Activated T-helper 1 cell treated with anti-CD3 and anti-CD28 coated beads, Interleukin-2, amount 50 U/mL, for 16 hours (primary cell): Measurements from ENCODE around the gene ENSA.
"Not testable (repeated sequence)": the region's sequence is repeated elsewhere in the genome, so short reads cannot be mapped to it uniquely, and the experiment has no call there.

Experiments
- DNase-seq, 2 donors: peaks; one replicate each; pipeline ENCODE4 v3.0.0-alpha.2; 2020; ENCODE audit warnings: low read depth in 1 of 2, low spot score in 1 of 2

ENSA gene

DNA sequence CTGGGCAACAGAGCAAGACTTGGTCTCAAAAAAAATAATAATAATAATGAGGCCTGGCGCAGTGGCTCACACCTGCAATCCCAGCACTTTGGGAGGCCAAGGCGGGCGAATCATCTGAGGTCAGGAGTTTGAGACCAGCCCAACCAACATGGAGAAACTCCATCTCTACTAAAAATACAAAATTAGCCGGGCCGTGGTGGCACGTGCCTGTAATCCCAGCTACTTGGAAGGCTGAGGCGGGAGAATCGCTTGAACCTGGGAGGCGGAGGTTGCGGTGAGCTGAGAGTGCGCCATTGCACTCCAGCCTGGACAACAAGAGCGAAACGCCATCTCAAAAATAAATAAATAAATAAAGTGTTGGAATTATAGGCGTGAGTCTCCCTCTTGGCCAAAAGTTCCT, 47.5 kb downstream of the ENSA start:
- not testable (repeated sequence) for DNase-seq

DNA sequence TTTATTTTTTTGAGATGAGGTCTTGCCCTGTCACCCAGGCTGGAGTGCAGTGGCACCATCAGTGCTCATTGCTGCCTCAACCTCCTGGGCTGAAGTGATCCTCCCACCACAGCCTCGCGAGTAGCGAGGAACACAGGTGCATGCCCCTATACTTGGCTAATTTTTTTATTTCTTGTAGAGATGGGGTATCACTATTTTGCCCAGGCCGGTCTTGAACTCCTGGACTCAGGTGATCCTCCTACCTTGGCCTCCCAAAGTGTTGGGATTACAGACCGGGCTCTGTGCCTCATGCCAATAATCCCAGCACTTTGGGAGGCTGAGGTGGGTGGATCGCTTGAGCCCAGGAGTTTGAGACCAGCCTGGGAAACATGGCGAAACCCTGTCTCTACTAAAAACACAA, 48.0 kb downstream of the ENSA start:
- not testable (repeated sequence) for DNase-seq

DNA sequence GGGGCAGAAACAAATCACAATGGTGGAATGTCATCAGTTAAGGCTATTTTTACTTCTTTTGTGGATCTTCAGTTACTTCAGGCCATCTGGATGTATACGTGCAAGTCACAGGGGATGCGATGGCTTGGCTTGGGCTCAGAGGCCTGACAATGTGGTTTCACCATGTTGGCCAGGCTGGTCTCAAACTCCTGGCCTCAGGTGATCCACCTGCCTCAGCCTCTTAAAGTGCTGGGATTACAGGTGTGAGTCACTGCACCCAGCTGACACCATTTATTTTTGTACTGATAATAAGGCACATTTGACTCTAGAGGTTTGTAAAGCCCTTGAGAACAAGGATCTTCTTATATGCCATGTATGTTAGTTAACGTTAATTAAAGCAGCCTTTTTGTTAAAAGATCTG, 48.4 kb downstream of the ENSA start:
- not testable (repeated sequence) for DNase-seq

DNA sequence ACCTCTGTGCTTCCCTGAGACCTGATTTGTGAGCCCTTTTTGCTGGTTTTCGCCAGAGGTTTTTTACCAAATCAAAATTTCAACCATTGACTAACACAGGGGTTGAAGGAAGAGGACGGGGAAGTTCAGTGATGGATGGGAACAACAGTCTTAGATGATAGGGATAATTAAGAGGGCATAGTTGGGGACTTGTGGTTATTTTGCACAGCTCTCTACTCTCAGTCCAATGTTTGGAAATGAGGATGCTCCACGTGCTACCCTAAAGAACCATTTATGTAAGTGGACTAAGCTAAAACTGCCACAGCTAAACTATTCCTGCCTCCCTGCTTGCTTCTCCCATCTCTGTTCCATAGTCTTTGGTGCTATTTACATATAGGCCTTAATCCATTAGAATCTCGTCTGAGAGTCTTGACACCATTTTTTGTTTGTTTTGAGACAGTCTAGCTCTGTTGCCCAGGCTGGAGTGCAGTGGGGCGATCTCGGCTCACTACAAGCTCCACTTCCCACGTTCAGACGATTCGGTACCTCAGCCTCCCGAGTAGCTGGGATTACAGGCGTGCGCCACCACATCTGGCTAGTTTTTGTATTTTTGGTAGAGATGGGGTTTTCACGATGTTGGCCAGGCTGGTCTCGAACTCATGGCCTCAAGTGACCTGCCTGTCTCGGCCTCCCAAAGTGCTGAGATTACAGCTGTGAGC, 49.3 kb downstream of the ENSA start:
- no peak for DNase-seq

DNA sequence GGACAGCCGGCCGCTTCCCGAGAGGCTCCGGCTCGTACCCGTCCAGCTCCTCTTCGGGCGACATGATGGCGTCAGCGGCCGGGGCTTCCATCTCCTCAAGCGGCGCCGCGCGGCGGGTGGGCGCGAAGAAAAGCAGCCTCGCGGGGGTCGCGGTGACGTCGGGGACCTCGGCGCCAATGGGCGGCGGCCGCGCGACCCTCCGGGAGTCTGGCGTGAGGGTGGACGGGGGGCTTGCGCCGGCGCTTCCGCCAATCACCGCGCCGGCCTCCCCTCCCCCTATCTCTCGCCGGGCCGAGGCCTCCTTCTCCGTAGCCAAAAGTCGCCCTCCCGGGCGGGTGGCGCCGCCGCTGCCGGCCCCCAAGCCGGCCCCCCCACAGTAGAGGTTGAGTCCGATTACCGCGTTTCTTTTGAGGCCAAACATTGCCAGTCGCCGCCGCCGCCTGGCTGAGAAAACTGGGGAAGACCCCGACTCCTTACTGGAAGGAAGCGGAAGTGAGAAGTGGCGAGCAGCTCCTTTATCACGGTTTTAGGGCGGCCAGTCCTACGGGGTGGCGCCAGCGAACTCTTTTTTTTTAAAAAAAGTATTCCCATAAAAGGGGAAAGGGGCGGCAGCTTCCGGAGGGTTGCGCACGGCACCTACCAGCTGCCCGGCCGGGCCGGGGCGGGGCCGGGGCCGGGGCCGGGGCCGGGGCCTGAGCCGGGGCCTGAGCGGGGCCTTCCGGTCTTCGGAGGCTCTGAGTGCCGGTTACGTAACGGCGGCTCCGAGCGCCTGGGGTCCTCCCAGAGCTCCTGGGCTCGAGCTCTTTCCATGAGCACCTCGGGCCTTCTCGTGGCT, 50.1 kb downstream of the ENSA start, which contains the start of gene MCL1:
TSS of gene MCL1 (minus strand) at position 501 of the 835 bp plus-strand sequence. CDS start at position 421, 80 bp downstream.
- DNase-seq: peak; percentile 62 to 80

DNA sequence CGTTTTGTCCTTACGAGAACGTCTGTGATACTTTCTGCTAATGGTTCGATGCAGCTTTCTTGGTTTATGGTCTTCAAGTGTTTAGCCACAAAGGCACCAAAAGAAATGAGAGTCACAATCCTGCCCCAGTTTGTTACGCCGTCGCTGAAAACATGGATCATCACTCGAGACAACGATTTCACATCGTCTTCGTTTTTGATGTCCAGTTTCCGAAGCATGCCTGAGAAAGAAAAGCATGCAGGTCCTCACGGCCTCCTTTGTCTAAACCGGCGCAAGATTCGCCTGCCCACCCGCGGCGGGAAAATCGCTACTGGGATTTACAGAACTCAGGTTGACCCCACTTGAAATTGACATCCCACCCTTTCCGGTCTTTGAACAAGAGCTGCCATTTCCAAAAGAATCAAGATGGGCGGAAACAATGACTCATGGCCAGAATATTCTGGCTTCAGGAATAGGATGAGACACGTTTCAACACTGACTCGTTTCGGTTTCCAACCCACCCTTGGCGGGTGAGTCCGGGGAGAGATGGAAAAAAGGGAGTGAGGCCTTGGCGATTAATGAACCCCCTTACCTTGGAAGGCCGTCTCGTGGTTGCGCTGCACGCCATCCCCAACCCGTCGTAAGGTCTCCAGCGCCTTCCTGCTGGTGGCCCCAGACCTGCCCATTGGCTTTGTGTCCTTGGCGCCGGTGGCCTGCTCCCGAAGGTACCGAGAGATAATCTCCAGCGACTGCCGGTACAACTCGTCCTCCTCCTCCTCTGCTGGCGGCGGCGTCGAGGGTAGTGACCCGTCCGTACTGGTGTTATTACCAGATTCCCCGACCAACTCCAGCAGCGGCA, 50.9 kb downstream of the ENSA start:
- DNase-seq: no peak

DNA sequence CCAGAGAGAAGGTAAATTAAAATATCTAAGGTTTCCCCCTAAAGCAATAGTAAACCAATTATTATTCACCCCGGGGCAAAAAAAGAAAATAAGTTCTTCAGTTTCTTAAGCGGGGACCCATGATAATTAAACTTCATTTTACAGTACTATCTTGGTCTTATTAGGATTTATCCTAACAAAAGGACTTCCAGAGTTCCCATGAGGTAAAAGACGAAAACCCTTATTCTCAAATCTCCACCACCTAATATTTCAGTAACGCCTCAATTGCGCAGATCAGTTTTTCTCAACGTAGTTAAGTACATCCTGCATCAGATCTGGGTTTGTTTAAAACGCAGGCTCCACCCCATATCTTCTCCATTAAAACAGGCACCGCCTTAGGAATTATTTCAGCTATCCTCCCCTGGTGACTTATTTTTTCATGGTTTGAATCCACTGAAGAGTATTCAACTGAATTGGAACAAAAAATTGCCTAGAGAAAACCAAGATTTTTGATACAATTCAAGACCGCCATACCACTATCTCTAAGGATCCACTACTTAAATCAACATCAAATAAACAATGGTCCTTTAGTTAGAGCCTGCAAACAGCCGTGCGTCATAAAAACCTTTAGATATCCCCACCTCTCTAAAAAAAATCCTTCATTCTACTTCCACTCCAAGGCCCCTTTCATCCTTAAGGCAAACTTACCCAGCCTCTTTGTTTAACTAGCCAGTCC, 51.7 kb downstream of the ENSA start:
- DNase-seq: no peak

DNA sequence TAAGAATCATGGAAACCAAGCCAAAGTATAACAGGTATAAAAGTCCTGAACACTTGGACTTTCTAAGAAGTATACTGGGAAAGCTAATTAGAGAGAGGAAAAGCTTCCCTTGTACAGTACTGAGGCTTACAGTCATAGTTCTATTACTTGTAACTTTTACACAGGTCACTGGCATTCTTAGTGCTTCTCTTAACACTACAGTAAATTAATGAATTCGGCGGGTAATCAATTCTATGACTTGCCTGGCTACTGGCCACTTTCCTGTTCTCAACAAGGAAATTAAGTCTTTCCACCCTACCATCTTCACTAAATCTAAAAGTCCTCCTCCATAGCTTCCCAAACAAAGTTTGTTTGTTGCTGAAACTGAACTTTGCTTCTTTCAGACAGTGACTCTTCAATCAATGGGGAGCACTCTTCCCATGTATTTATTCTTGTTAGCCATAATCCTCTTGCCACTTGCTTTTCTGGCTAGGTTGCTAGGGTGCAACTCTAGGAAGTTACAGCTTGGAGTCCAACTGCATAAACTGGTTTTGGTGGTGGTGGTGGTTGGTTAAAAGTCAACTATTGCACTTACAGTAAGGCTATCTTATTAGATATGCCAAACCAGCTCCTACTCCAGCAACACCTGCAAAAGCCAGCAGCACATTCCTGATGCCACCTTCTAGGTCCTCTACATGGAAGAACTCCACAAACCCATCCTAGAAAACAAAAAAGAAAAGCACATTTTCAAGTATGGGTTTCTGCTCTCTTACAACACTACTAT, 52.4 kb downstream of the ENSA start:
- no peak for DNase-seq

DNA sequence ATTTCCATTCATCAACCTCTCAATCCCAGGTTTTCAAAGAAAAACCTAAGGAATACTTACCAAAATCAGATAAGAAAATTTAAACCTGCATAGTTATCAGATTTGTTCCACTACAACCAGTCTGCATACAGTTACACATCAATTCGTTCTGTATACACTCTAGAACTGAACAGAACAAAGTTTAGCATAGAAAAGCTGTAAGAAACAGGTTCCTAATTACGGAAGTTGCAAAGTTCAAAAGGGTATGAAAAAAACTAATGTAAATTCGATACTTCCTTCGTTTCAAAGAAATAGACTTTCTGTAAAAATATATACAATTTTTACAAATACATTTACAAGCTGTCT, 53.1 kb downstream of the ENSA start:
- DNase-seq: no peak

DNA sequence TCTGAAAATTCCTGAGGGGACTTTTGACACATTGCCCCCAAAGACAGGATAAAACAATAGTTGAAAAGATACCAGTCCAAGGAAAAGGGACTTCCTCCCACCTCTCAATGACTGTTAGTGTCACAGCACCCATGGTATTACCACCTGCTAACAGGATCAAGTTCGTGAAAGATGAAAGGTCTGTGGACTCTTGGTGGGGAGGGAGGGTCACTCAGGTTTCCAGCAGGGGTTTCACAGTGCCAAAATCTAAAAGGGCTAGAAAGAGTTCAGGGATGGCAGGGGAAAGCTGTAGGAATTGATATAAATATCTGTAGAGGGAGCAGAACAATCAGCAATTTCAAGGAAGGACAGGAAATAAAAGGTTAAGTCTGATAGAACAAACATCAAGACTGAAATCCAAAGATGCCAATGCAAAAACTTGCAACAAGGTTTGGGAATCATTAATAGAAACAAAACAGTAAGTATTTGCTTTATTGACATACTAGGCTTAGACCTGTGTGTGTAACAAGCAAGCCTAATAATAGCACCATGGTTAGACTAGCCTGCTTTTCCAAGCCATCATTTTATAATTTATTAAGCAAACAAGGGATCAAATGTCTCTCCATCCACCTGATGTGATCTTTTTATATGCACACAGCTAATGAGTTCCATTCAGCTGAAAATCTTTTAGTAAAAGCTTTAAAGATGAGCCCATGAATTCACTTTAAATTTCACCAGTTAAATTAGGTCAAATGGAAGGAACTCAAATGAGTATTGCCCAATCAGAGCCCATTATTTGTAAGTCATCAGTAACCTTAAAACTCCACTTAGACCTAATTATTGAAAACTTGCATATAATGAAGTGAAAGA, 53.7 kb downstream of the ENSA start:
- no peak for DNase-seq

DNA sequence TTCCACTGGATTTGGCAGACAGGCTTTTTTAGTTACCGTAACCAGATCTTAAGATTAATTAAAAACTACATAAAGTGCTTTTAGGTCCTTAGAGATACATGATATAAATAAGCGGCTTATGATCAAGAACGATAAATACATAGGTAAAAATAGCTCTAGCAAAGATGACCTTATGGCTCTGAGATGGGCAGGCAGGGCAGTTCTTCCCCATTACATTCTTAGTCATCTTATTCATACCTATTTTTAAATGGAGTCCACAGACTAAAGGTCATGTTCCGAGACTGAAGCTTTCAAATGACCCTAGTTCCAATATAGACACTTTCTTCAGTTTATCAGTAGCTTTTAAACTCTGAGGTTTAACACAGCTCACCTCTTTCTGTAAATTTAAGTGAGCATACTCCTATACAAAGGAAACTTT, 54.3 kb downstream of the ENSA start:
- DNase-seq: no peak

DNA sequence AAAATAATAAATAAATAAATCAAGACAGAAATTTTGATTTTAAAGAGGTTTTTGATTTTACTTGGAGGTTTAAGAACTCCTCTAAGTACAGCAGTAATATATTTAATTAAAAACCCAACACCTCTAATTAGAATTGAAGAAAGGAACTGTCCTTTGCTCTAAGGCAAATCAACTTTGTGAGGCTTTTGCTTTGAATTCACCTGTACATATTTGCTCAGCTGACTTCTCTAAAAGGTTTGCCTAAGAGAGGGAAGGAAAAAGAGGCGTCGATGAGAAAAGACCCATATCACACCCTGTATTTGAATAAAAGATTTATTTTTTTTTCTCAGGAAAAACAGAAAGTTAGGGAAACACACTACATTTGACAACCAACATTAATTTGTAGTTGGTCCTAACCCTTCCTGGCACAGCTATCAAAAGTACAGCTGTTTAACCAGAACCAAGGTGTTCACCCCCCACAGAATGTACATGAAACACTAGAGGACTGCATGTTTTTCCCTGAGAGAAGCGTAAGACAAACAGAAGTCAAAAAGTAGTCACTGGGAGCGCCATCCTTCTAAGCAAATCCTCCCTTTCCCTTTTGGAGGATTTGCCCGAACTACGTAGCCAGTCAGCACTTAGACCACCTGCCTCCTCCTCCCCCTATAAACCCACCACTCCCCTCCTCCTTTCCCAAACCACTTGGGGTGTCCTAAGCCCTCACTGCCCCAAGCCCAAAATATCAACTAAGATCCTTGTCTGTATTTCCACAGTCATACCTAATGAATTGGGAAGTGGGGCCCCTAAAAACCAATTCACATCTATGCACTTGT, 54.9 kb downstream of the ENSA start:
- no peak for DNase-seq

DNA sequence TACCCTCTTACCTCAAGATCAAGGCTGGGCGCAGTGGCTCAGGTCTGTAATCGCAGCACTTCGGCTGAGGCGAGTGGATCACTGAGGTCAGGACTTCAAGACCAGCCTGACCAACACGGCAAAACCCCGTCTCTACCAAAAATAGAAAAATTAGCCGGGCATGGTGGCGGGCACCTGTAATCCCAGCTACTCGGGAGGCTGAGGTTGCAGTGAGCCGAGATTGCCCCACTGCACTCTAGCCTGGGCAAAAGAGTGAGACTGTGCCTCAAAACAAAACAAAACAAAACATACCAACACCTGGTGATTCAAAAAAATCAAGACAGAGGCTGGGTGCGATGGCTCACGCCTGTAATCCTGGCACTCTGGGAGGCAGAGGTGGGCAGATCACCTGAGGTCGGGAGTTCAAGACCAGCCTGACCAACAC, 55.8 kb downstream of the ENSA start:
- not testable (repeated sequence) for DNase-seq

DNA sequence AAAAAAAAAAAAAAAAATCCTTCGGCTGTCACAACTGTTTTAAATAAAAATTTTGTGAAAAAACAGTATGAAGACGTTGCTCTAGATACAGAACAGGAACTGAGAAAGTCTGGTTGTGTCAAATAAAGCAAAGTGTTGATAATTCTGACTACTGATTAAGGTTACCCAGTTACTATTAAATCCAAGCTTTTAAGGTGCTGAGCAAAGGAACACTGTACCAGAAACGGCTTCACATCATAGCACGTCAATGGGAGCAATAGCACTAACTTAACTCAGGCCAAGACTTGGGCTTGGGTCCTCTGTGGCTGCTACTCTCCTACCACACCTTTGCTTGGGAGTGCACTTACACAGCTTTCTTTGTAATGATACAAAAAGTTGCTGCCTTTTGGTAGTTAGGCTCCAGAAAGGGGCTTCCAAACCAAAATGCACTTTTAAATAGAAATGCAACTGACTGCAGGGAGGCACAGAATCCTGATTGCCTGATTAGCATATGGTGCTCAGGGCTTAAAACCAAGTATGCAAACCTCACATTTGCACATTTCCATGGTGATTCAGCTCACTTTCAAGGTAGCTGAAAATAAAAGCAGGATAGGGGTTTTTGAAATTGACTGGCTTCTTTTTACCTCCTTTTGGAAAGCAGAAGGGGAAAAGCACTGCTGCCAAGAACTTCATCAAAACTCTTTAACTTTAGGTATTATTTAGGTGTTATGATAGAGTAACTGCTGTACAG, 56.3 kb downstream of the ENSA start:
- DNase-seq: no peak
